Esophagus squamous epithelium (tissue), 4 donors: ENCODE data around the gene LPP.

Experiments
- POLR2A ChIP-seq, 4 donors: fragments of 450-650 bp; IDR thresholded peaks; one replicate each; pipeline ENCODE4 v1.6.1; 2017; ENCODE audit warnings: antibody characterized with exemption in 4 of 4, mild to moderate bottlenecking in 4 of 4, moderate library complexity in 3 of 4
- TF ChIP-seq, protein P1 (sequence below), 6 experiments: fragments of 450-650 bp in 4 of 6; fragments of 200-600 bp in 2 of 6; sonication (generic) in 2 of 6; IDR thresholded peaks; one replicate each; pipeline ENCODE4 v1.5.1; 2016 to 2019; ENCODE audit warnings: antibody characterized with exemption in 6 of 6, mild to moderate bottlenecking in 4 of 6, moderate library complexity in 4 of 6

DNA sequence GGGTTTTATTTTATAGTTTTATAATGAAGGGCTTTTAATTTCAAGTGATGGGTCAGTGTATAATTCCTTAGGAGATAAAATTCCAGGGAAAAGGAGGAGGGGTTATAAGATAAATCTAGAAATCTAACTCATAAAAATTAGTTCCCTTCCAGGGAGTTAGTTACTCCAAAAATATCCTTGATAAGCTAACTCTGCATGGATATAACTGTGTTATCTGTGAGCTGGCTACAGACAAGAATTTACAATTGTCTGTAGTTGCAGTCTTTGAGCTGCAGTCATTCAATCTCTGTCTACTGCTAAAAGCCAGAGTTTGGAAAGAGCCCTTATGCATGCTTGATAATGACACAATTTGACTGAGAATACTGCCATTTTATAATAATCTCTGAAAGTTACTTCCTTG, 585.6 kb downstream of the LPP start:
- TF ChIP-seq, protein P1, sequence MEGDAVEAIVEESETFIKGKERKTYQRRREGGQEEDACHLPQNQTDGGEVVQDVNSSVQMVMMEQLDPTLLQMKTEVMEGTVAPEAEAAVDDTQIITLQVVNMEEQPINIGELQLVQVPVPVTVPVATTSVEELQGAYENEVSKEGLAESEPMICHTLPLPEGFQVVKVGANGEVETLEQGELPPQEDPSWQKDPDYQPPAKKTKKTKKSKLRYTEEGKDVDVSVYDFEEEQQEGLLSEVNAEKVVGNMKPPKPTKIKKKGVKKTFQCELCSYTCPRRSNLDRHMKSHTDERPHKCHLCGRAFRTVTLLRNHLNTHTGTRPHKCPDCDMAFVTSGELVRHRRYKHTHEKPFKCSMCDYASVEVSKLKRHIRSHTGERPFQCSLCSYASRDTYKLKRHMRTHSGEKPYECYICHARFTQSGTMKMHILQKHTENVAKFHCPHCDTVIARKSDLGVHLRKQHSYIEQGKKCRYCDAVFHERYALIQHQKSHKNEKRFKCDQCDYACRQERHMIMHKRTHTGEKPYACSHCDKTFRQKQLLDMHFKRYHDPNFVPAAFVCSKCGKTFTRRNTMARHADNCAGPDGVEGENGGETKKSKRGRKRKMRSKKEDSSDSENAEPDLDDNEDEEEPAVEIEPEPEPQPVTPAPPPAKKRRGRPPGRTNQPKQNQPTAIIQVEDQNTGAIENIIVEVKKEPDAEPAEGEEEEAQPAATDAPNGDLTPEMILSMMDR (IDR thresholded peaks at IDR 0.05): no peak
- no peak for TF ChIP-seq POLR2A (IDR thresholded peaks at IDR 0.05)
